H1 (cell line): Measurements from ENCODE around the gene ZNF44. TPM values are rescaled to one million over a fixed set of nuclear protein-coding genes. Genes with fewer than 3 reads are reported as not detected.

Experiments used
- CTCF ChIA-PET: fragments of 300-600 bp; sonication (Branson Sonifier 250); formaldehyde crosslinking; loops from one replicate; lab custom pipeline; 2021; ENCODE audit not compliant: partially characterized antibody; lab: Charles Lee
- POLR2A ChIA-PET: fragments of 300-600 bp; sonication (Branson Sonifier 250); formaldehyde crosslinking; loops from one replicate; lab custom pipeline; 2021; ENCODE audit warnings: inconsistent platforms; ENCODE audit not compliant: partially characterized antibody; lab: Charles Lee
- DNase-seq, 2 experiments: peaks; one replicate each; pipeline versions ENCODE4 v3.0.0 to v3.0.0-alpha.2; 2010 to 2022; ENCODE audit warnings: low spot score in 2 of 2, low read depth in 1 of 2, mixed read lengths in 1 of 2
- FAIRE-seq: peaks from 2 replicates; lab custom pipeline; 2011; peaks lifted over from hg19 to GRCh38; lab: Jason Lieb, UNC
- H2AFZ ChIP-seq: 2 replicates; pipeline ENCODE4 v1.8.1; 2012; ENCODE audit warnings: low read length, inconsistent platforms
- H2AK5ac ChIP-seq: 2 replicates; pipeline ENCODE4 v1.6.1; 2013; ENCODE audit warnings: low read depth, low read length
- H2BK120ac ChIP-seq: replicated peaks from 2 replicates; pipeline ENCODE3; 2013; ENCODE audit warnings: low read depth, low read length, inconsistent platforms
- H2BK12ac ChIP-seq: 2 replicates; pipeline ENCODE4 v1.6.1; 2013; ENCODE audit warnings: low read depth, low read length
- H2BK15ac ChIP-seq: 2 replicates; pipeline ENCODE4 v1.6.1; 2013; ENCODE audit warnings: low read length
- H2BK20ac ChIP-seq: 2 replicates; pipeline ENCODE4 v1.6.1; 2013; ENCODE audit warnings: low read length
- H2BK5ac ChIP-seq: 2 replicates; pipeline ENCODE4 v1.6.1; 2013; ENCODE audit warnings: low read depth, low read length
- H3K14ac ChIP-seq: 2 replicates; pipeline ENCODE4 v1.6.1; 2013; ENCODE audit warnings: inconsistent platforms; ENCODE audit not compliant: insufficient read length
- H3K18ac ChIP-seq: 2 replicates; pipeline ENCODE4 v1.6.1; 2013; ENCODE audit warnings: low read length; ENCODE audit errors: extremely low read depth
- H3K23ac ChIP-seq: 2 replicates; pipeline ENCODE4 v1.6.1; 2013; ENCODE audit warnings: inconsistent platforms; ENCODE audit not compliant: insufficient read length
- H3K23me2 ChIP-seq: 2 replicates; pipeline ENCODE4 v1.6.1; 2013; ENCODE audit warnings: low read depth, low read length
- H3K27ac ChIP-seq: 2 replicates; pipeline ENCODE4 v1.6.1; 2011; ENCODE audit warnings: low read depth, low read length, inconsistent platforms
- H3K27me3 ChIP-seq, 4 experiments: replicated peaks in 1 of 4; 1 replicate in 1 of 4; 2 replicates in 3 of 4; pipeline versions ENCODE4 v1.6.1 to v1.8.1; 2011 to 2013; ENCODE audit warnings: low read length in 3 of 4, mild to moderate bottlenecking in 3 of 4, inconsistent platforms in 2 of 4, mixed read lengths in 2 of 4, moderate library complexity in 1 of 4; ENCODE audit not compliant: control insufficient read depth in 3 of 4, insufficient read depth in 3 of 4; ENCODE audit errors: extremely low read depth in 1 of 4
- H3K36me3 ChIP-seq, 4 experiments: 2 replicates each; pipeline versions ENCODE4 v1.6.1 to v1.8.1; 2011 to 2013; ENCODE audit warnings: mild to moderate bottlenecking in 4 of 4, low read length in 3 of 4, moderate library complexity in 2 of 4, control low read depth in 1 of 4, inconsistent platforms in 1 of 4; ENCODE audit not compliant: insufficient read depth in 4 of 4, control insufficient read depth in 2 of 4
- H3K4ac ChIP-seq: replicated peaks from 2 replicates; pipeline ENCODE3; 2013; ENCODE audit warnings: low read length, low read depth, mixed read lengths, inconsistent platforms; ENCODE audit not compliant: insufficient read length
- H3K4me1 ChIP-seq, 4 experiments: replicated peaks in 1 of 4; 1 replicate in 1 of 4; 2 replicates in 3 of 4; pipeline versions ENCODE4 v1.6.1 to v1.8.1; 2011 to 2013; ENCODE audit warnings: low read length in 3 of 4, inconsistent platforms in 2 of 4, mixed read lengths in 1 of 4; ENCODE audit not compliant: insufficient read depth in 4 of 4, control insufficient read depth in 3 of 4
- H3K4me2 ChIP-seq, 2 experiments: 2 replicates each; pipeline versions ENCODE4 v1.6.1 to v1.8.1; 2011 to 2013; ENCODE audit warnings: low read depth in 2 of 2, low read length in 2 of 2, control low read depth in 1 of 2, inconsistent platforms in 1 of 2, mild to moderate bottlenecking in 1 of 2; ENCODE audit not compliant: insufficient read depth in 1 of 2
- H3K4me3 ChIP-seq, 4 experiments: fragments of 200-600, 300-600 bp in 1 of 4; sonication (generic), shearing (Covaris generic), sonication (Bioruptor Twin) in 1 of 4; 2 replicates each; pipeline versions ENCODE4 v1.5.1 to v1.8.1; 2011 to 2016; ENCODE audit warnings: low read length in 4 of 4, low read depth in 3 of 4, control low read depth in 2 of 4, inconsistent platforms in 2 of 4, mild to moderate bottlenecking in 2 of 4, mixed read lengths in 1 of 4, moderate library complexity in 1 of 4; ENCODE audit not compliant: insufficient read depth in 2 of 4; ENCODE audit errors: extremely low read depth in 1 of 4
- H3K56ac ChIP-seq: replicated peaks from 2 replicates; pipeline ENCODE3; 2013; ENCODE audit warnings: low read depth, mild to moderate bottlenecking, mixed read lengths, low read length, inconsistent platforms; ENCODE audit not compliant: insufficient read length
- H3K79me1 ChIP-seq: 2 replicates; pipeline ENCODE4 v1.6.1; 2013; ENCODE audit warnings: low read depth, low read length, control low read depth
- H3K79me2 ChIP-seq, 2 experiments: 2 replicates each; pipeline versions ENCODE4 v1.6.1 to v1.8.1; 2012 to 2013; ENCODE audit warnings: low read length in 2 of 2, mild to moderate bottlenecking in 2 of 2, inconsistent platforms in 1 of 2; ENCODE audit not compliant: insufficient read depth in 2 of 2, control insufficient read depth in 1 of 2
- H3K9ac ChIP-seq, 4 experiments: replicated peaks in 1 of 4; 1 replicate in 1 of 4; 2 replicates in 3 of 4; pipeline versions ENCODE4 v1.6.1 to v1.8.1; 2011 to 2013; ENCODE audit warnings: low read depth in 3 of 4, low read length in 3 of 4, control low read depth in 2 of 4, mild to moderate bottlenecking in 2 of 4, moderate library complexity in 2 of 4, inconsistent platforms in 1 of 4; ENCODE audit errors: extremely low read depth in 1 of 4
- H3K9me3 ChIP-seq, 2 experiments: 2 replicates each; pipeline versions ENCODE4 v1.6.1 to v1.8.1; 2012 to 2013; ENCODE audit warnings: mild to moderate bottlenecking in 2 of 2, moderate library complexity in 2 of 2, control low read depth in 1 of 2, inconsistent platforms in 1 of 2, low read depth in 1 of 2, low read length in 1 of 2, mixed read lengths in 1 of 2; ENCODE audit not compliant: insufficient read depth in 2 of 2
- H4K20me1 ChIP-seq, 2 experiments: replicated peaks in 1 of 2; 2 replicates each; pipeline versions ENCODE3 to v1.8.1; 2011 to 2013; ENCODE audit warnings: inconsistent platforms in 2 of 2, low read length in 2 of 2, mild to moderate bottlenecking in 1 of 2; ENCODE audit not compliant: insufficient read depth in 2 of 2, control insufficient read depth in 1 of 2
- H4K5ac ChIP-seq: 2 replicates; pipeline ENCODE4 v1.6.1; 2013; ENCODE audit warnings: low read length, low read depth, mixed read lengths, inconsistent platforms; ENCODE audit not compliant: insufficient read length
- H4K8ac ChIP-seq: 2 replicates; pipeline ENCODE4 v1.8.0; 2013; ENCODE audit warnings: mild to moderate bottlenecking, moderate library complexity, low read length, inconsistent platforms; ENCODE audit not compliant: insufficient read depth; ENCODE audit errors: extremely low read depth
- H4K91ac ChIP-seq: replicated peaks from 2 replicates; pipeline ENCODE3; 2013; ENCODE audit warnings: low read length, mixed read lengths, inconsistent platforms; ENCODE audit not compliant: insufficient read length
- SRF ChIP-seq: IDR thresholded peaks from 2 replicates; pipeline ENCODE4 v1.6.1; 2011; ENCODE audit warnings: mild to moderate bottlenecking, low read depth, low read length, moderate library complexity
- YY1 ChIP-seq: IDR thresholded peaks from 2 replicates; pipeline ENCODE4 v1.6.1; 2011; ENCODE audit warnings: low read depth, mild to moderate bottlenecking, low read length
- WGBS, 2 experiments: shearing (Covaris generic) in 1 of 2; methylation state at CpG; one replicate each; pipeline versions ENCODE4 v1.1.6 to v1.1.7; 2013 to 2015; ENCODE audit warnings: low lambda C conversion rate in 2 of 2, mixed read lengths in 2 of 2, inconsistent platforms in 1 of 2, low coverage in 1 of 2, missing lambda C conversion rate in 1 of 2; ENCODE audit not compliant: insufficient replicate concordance in 2 of 2, insufficient coverage in 1 of 2, insufficient read length in 1 of 2; ENCODE audit errors: extremely low coverage in 1 of 2, missing lambda C conversion rate in 1 of 2; 5-methylcytosine and 5-hydroxymethylcytosine counted together
- polyA plus RNA-seq, 7 experiments: library from polyadenylated mRNA; depleted of rRNA in 3 of 7; stranded (reverse) in 5 of 7; unstranded in 2 of 7; fragments of >200 nt in 5 of 7; fragments of 200-250 nt in 2 of 7; gene quantifications; 1 replicate in 5 of 7; 2 replicates in 1 of 7; 4 replicates in 1 of 7; pipeline versions ENCODE4 v1.2.1 to v1.2.3, GENCODE V29; 2011 to 2013; ENCODE audit warnings: missing spikeins in 2 of 7, mixed read lengths in 2 of 7
- total RNA-seq: library from RNA; stranded (reverse); fragmentation: NEBNext Ultra II Directional; extraction: Animal tissue kit (Norgen Biotek cat#: 25700); gene quantifications from 2 replicates; pipeline ENCODE4 v1.2.1, GENCODE V29; 2021

ZNF44 gene
- total and polyA plus RNA-seq, 2 of the 8 experiments (the other 6 are each of a cell fraction or from before 2014, with no cell fraction given), result 1.3 to 2.8 TPM

- POLR2A ChIA-PET, result interaction anchor here (0.6 kb wide), 1 partner anchor 316 kb away, joined by 3 read pairs; no protein-coding TSS in a partner anchor
- Histone ChIP-seq H3K4me3 (no peak overlapping the region), H3K4ac (no peak overlapping the region), H4K20me1 (no peaks in the 10 kb centered on the region), H3K79me1 (no peaks in the 10 kb centered on the region), H3K18ac (no peak overlapping the region), H2BK15ac (no peak overlapping the region), H2BK5ac (no peak overlapping the region), H3K36me3 (no peaks in the 10 kb centered on the region; a peak in 1 of 8 replicates), H3K56ac (no peak overlapping the region), H3K79me2 (no peaks in the 10 kb centered on the region; a peak in 2 of 4 replicates), H3K27ac (no peak overlapping the region), H2BK12ac (no peak overlapping the region), H3K4me2 (no peak overlapping the region), H4K91ac (no peak overlapping the region), H4K5ac (no peak overlapping the region), H2BK120ac (no peak overlapping the region), H3K14ac (no peak overlapping the region), H3K9me3 (peaks cover 3 to 6% of the 10 kb centered on the region in 2 experiments; a peak in 2 of 4 replicates), H3K4me1 (no peaks in the 10 kb centered on the region), H3K9ac (no peak overlapping the region), H3K23me2 (no peaks in the 10 kb centered on the region), H4K8ac (no peak overlapping the region), H3K23ac (no peak overlapping the region), H2AK5ac (no peak overlapping the region), H2BK20ac (no peak overlapping the region), H3K27me3 (no peaks in the 10 kb centered on the region), H2AFZ (no peak overlapping the region)
- CTCF ChIA-PET, result no interaction called here
- FAIRE-seq (no peak), DNase-seq (no peak)
- 95% methylated on average over 18 of the region's 18 CpGs; no CpG with 5 or more reads in 1 of the 2 experiments for WGBS, 2 experiments
- TF ChIP-seq YY1, result no peak
- no peak for TF ChIP-seq SRF
Measured at GRCh38 chr19:12284631-12285030, 10.1 kb downstream of the ZNF44 start.
